Breast epithelium (tissue), 3 donors: ENCODE measurements around the gene OGFOD3.

Source experiments
- CTCF ChIP-seq, 3 donors: fragments of 450-650 bp; IDR thresholded peaks; one replicate each; pipeline ENCODE4 v1.5.1; 2016 to 2017; ENCODE audit warnings: antibody characterized with exemption in 3 of 3, mild to moderate bottlenecking in 3 of 3, moderate library complexity in 3 of 3
- POLR2A ChIP-seq: fragments of 450-650 bp; IDR thresholded peaks from one replicate; pipeline ENCODE4 v1.6.1; 2016; ENCODE audit warnings: antibody characterized with exemption, mild to moderate bottlenecking, moderate library complexity
- POLR2AphosphoS5 ChIP-seq, 3 donors: sonication (generic); formaldehyde crosslinking; IDR thresholded peaks; one replicate each; pipeline ENCODE4 v1.6.1; 2017; ENCODE audit warnings: antibody characterized with exemption in 3 of 3

- TF ChIP-seq CTCF (IDR thresholded peaks at IDR 0.05) (no peak), POLR2A (no peak), POLR2AphosphoS5 (IDR thresholded peaks at IDR 0.05) (no peak)
Measured at GRCh38 chr17:82419540-82419939, 1.2 kb upstream of the OGFOD3 start.
